ENCODE data around the gene TENT5C. TPM values are rescaled to one million over a fixed set of nuclear protein-coding genes. Genes with fewer than 3 reads are reported as not detected.
A peak's percentile ranks its signal among the peaks of the same experiment; 100 is the strongest.

TENT5C gene
- total RNA-seq, 1 experiment from 2014 or later: not detected

DNA sequence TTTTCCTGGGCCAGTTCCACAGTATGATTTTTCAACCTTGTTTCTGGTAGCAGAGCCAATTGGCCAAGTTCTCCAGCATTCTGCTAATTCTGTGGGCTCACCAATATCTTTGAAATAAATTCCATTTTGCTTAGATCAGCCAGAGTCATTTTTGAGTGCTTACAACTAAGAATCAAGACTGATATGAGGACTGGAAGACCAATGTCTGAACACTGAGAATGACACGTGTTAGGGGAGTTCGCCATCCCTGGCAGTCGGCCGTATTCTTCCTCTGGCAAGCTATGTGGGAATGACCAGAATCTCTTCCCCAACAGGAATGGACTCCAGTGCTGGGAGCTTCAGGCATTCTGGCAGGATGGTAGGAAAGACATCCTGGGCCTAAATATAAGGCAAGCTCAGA is 4.9 kb upstream of the TENT5C start:
- CTCF ChIA-PET: no interaction called here
- H3K9me3 Mint-ChIP-seq (ENCODE audit: unreplicated experiment): no peaks in the 10 kb centered on the region
- no peak overlapping the region for H3K4me3 Mint-ChIP-seq (ENCODE audit: unreplicated experiment)
- no TSS peak for BruUV-seq (replicated peaks)
- DNase-seq (ENCODE audit: unreplicated experiment): no peak
- no peak overlapping the region for H3K27ac Mint-ChIP-seq (ENCODE audit: low read depth, unreplicated experiment)
- H3K27me3 Mint-ChIP-seq (ENCODE audit: insufficient read depth, unreplicated experiment): peaks cover 22% of the 10 kb centered on the region
- H3K4me1 Mint-ChIP-seq (ENCODE audit: insufficient read depth, unreplicated experiment): no peaks in the 10 kb centered on the region
- POLR2A ChIA-PET: interaction anchor here (0.6 kb wide), 1 partner anchor 44 kb away, joined by 3 read pairs; no protein-coding TSS in a partner anchor
- TF ChIP-seq, protein P1, sequence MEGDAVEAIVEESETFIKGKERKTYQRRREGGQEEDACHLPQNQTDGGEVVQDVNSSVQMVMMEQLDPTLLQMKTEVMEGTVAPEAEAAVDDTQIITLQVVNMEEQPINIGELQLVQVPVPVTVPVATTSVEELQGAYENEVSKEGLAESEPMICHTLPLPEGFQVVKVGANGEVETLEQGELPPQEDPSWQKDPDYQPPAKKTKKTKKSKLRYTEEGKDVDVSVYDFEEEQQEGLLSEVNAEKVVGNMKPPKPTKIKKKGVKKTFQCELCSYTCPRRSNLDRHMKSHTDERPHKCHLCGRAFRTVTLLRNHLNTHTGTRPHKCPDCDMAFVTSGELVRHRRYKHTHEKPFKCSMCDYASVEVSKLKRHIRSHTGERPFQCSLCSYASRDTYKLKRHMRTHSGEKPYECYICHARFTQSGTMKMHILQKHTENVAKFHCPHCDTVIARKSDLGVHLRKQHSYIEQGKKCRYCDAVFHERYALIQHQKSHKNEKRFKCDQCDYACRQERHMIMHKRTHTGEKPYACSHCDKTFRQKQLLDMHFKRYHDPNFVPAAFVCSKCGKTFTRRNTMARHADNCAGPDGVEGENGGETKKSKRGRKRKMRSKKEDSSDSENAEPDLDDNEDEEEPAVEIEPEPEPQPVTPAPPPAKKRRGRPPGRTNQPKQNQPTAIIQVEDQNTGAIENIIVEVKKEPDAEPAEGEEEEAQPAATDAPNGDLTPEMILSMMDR (IDR thresholded peaks at IDR 0.05; ENCODE audit: unreplicated experiment): no peak
- H3K36me3 Mint-ChIP-seq (ENCODE audit: insufficient read depth, unreplicated experiment): no peaks in the 10 kb centered on the region
- intact Hi-C loops (cut with micrococcal nuclease): no loop called here

DNA sequence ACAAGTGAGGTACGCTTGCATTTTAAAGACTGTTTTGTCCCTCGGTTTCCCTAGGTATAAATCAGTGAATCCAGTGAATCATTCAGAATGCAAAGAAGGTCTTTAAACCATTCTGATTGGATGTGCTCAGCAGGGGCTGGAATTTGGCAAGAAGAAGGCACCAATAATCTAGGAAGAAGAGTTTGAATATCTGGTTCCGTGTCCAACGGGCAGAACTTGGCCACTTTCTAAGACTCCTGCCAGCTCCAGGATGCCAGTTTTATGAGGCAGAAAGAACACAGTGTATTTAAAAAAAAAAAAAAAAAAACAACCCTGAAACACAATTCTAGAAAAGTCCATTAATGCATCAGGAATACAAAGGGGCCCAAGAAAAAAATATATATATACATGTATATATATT is 3.0 kb upstream of the TENT5C start:
- H3K9me3 Mint-ChIP-seq (ENCODE audit: unreplicated experiment): no peaks in the 10 kb centered on the region
- ChIA-PET POLR2A (no interaction called here), CTCF (no interaction called here)
- H3K36me3 Mint-ChIP-seq (ENCODE audit: insufficient read depth, unreplicated experiment): peaks cover 5% of the 10 kb centered on the region
- H3K4me3 Mint-ChIP-seq (ENCODE audit: unreplicated experiment): no peak overlapping the region
- DNase-seq (ENCODE audit: unreplicated experiment): no peak
- BruUV-seq (replicated peaks): no TSS peak
- TF ChIP-seq, protein P1 (IDR thresholded peaks at IDR 0.05; ENCODE audit: unreplicated experiment): no peak
- peaks cover 23% of the 10 kb centered on the region for H3K27me3 Mint-ChIP-seq (ENCODE audit: insufficient read depth, unreplicated experiment)
- no peak overlapping the region for H3K27ac Mint-ChIP-seq (ENCODE audit: low read depth, unreplicated experiment)
- no peaks in the 10 kb centered on the region for H3K4me1 Mint-ChIP-seq (ENCODE audit: insufficient read depth, unreplicated experiment)
- intact Hi-C loops (cut with micrococcal nuclease): no loop called here

- Mint-ChIP-seq H3K9me3 (ENCODE audit: unreplicated experiment) (no peaks in the 10 kb centered on the region), H3K4me3 (ENCODE audit: unreplicated experiment) (peak overlapping the region; percentile 97), H3K4me1 (ENCODE audit: insufficient read depth, unreplicated experiment) (no peaks in the 10 kb centered on the region), H3K36me3 (ENCODE audit: insufficient read depth, unreplicated experiment) (peaks cover 5% of the 10 kb centered on the region), H3K27ac (ENCODE audit: low read depth, unreplicated experiment) (peak overlapping the region; percentile 42), H3K27me3 (ENCODE audit: insufficient read depth, unreplicated experiment) (peaks cover 36% of the 10 kb centered on the region)
- BruUV-seq (replicated peaks): no TSS peak
- ChIA-PET POLR2A (interaction anchor here (1.0 kb wide), 1 partner anchor 16 kb away, joined by 3 read pairs; no protein-coding TSS in a partner anchor), CTCF (interaction anchor here (4.0 kb wide), 1 partner anchor 149 kb away, joined by 29 read pairs; no protein-coding TSS in a partner anchor)
- TF ChIP-seq, protein P1 (IDR thresholded peaks at IDR 0.05; ENCODE audit: unreplicated experiment): no peak
- DNase-seq (ENCODE audit: unreplicated experiment): peak; percentile 14
- intact Hi-C loops (cut with micrococcal nuclease): loop anchor here (1.0 kb wide), 1 partner anchor 148 kb away; no protein-coding TSS in a partner anchor
These were observed 579 bp upstream of the TENT5C start for GRCh38 chr1:117605164-117605773.

GRCh38 chr1:117606649-117607430 is 992 bp downstream of the TENT5C start:
- Mint-ChIP-seq H3K27ac (ENCODE audit: low read depth, unreplicated experiment) (no peak overlapping the region), H3K4me1 (ENCODE audit: insufficient read depth, unreplicated experiment) (no peaks in the 10 kb centered on the region), H3K9me3 (ENCODE audit: unreplicated experiment) (no peaks in the 10 kb centered on the region), H3K36me3 (ENCODE audit: insufficient read depth, unreplicated experiment) (peaks cover 5% of the 10 kb centered on the region), H3K27me3 (ENCODE audit: insufficient read depth, unreplicated experiment) (peaks cover 31% of the 10 kb centered on the region), H3K4me3 (ENCODE audit: unreplicated experiment) (peak overlapping the region; percentile 97)
- intact Hi-C loops (cut with micrococcal nuclease): no loop called here
- TF ChIP-seq, protein P1 (IDR thresholded peaks at IDR 0.05; ENCODE audit: unreplicated experiment): no peak
- BruUV-seq (replicated peaks): TSS peak; percentile 34
- ChIA-PET CTCF (interaction anchor here (1.0 to 4.0 kb wide), 5 partner anchors 94 to 288 kb away, joined by 3 to 29 read pairs (median 3); no protein-coding TSS in a partner anchor), POLR2A (interaction anchor here (0.5 to 1.6 kb wide), 10 partner anchors 10 to 240 kb away, joined by 3 to 10 read pairs (median 3); partner anchors contain the start of gene MAN1A2)
- DNase-seq (ENCODE audit: unreplicated experiment): peak; percentile 35
